T-helper 2 cell (primary cell): ENCODE measurements around the gene DENND1A.

Experiments used
- DNase-seq, 5 experiments: peaks; one replicate each; pipeline versions ENCODE4 v3.0.0 to v3.0.0-alpha.2; 2012 to 2022

The DENND1A gene

DNA sequence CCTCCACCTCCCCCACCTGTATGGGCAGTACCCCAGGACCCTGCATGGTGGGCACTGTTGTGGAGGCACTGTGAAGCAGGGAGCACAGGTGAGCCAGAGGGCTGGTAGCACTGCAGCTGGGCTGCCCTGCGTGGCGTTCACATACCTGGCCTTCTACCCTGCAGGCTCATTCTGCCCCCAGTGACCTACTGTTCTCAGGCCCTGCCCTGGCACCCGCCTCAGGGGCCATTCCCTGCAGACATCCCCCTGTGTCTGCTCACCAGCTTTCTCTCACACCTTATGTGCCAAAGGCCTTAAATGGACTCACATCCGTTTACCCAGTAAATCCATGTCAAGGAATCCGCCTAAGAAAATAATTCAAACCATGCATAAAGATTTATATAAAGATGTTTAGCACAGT, 377.4 kb downstream of the DENND1A start:
- no peak for DNase-seq

DNA sequence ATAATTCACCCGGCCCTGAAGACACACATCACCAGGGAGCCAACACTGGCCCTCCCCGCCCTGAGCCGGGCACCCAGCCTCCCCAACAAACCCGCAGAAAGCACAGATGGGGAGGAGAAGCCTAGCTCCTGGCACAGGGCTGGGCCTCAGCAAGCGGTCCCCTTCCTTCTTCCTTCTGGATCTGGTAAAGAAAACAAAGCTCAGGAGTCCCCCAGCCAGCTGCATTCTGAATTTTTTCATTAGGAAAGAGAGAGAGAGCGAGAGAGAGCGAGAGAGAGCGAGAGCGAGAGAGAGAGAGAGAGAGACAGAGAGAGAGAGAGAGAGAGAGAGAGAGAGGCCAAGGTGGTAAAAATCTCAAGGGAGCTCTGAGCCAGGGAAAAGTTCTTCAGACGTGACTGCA, 378.2 kb downstream of the DENND1A start:
- DNase-seq = no peak

- no peak for DNase-seq
These were observed 379.1 kb downstream of the DENND1A start for GRCh38 chr9:123550797-123551196.

DNA sequence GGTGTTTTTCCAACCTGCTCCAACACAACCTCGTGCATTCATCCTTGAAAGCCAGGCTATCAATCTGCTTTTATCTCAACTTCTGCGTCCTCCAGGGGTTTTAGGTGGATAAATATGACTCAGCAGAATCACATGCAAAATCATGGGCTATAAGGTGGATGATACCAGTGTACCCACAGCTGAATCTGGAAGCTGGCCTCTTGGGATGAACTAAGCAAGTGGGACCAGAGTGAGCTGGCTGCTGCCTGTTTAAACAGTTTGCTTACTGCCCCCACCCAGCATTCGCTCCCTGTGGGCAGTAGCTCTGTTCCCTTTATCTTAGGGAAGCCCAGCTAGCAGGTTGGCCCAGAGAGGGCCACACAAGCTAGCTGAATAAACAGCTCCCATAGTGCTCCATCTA, 379.9 kb downstream of the DENND1A start:
- DNase-seq = no peak

DNA sequence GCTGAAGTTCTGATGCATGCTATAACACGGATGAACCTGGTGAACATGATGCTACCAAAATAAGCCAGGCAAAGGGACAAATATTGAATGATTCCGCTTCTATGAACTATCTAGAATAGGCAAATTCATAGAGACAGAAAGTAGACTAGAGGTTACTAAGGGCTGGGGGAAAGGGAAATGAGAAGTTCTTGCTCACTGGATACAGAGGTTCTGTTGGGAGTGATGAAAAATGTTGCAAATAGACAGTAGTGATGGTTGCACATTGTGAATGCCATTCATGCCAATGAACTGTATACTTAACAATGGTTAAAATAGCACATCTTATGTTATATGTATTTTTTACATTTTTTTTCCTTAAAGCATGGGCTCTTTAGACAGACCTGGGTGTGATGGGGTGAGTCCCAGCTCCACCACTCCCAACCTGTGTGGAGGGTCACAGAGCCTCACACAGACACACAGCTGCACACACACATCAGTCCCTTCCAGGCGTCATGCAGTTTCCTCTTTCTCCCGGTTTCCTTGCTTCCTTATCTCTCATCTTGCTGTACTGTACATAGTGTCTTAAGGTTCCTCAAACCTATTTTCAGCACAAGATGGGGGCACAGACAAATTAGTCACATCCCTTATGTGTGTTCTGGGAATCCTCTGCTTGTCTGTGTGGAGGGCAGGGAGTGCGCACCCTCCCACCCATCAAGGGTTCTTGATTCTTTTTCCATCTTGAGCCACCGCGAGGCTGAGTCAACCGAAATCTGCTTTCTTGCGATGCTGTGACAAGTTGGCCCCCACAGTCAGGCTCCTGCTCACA, 381.0 kb downstream of the DENND1A start:
- DNase-seq = peak in 1 of 5 experiments; percentile 22

- DNase-seq = peak in 1 of 5 experiments; percentile 19
These were observed 385.7 kb downstream of the DENND1A start for GRCh38 chr9:123544007-123544827.

- no peak for DNase-seq
These were observed 386.4 kb downstream of the DENND1A start for GRCh38 chr9:123543492-123543891.

GRCh38 chr9:123542435-123543225, 387.3 kb downstream of the DENND1A start:
- no peak for DNase-seq

GRCh38 chr9:123541411-123541810, 388.5 kb downstream of the DENND1A start:
- no peak for DNase-seq

GRCh38 chr9:123540457-123540856, 389.5 kb downstream of the DENND1A start:
- no peak for DNase-seq

DNA sequence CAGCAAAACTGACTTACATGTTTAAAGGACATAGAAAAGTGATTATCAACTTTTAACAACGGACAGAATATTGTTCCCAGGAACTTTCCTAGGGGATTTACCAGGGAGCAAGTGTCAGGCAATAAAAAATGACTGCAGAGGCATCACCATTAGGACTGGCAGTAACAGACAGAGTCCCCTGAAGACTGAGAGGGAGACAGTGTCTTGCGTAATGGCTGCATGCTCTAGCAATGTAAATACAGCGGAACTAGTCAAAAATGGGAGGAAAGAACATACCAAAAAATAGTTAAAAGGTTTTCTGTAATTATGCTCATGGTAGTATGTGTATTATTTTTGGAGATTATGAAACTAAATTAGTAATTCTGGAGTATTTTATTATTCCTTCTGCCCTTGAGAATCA, 392.1 kb downstream of the DENND1A start:
- DNase-seq = no peak

GRCh38 chr9:123536455-123536868, 393.5 kb downstream of the DENND1A start:
- DNase-seq = peak in 1 of 5 experiments; percentile 36

GRCh38 chr9:123534336-123534735, 395.6 kb downstream of the DENND1A start:
- DNase-seq = no peak

GRCh38 chr9:123530244-123530643, 399.7 kb downstream of the DENND1A start:
- DNase-seq = no peak

DNA sequence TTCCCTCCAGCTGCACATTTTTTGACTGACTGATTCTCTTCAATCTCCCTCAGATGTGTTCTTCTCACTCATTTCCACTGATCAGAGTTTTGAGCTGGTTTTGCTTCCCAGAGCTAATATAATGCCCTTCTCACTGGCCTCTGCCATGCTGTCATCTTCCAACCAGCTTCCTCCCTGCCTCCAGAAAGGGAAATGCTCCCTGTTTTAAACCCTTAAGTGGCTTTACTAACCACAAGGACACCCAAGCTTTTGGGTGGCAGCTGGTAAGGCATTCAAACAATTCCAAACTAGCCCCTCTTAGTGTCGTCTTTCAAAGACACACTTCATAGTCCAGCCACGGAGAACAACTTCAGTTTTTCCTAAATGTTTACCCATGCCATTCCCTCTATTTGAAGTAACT, 401.4 kb downstream of the DENND1A start:
- DNase-seq = no peak

GRCh38 chr9:123527981-123528380, 401.9 kb downstream of the DENND1A start:
- no peak for DNase-seq

DNA sequence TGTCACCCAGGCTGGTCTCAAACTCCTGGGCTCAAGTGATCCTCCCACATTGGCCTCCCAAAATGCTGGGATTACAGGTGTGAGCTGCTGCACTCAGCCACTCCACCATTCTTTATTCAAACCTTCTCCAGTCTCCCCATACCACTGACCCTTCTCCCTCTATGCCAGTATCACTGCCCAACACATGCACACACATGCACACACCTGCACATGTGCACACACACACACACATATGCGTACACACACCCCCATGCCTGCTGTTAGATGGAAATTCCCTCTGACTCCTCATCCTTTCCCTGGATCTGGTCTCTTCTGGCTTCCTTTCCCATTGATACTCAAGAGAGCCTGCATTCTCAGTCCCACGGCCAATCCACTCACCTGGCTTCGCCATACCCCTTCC, 404.0 kb downstream of the DENND1A start:
- DNase-seq = no peak

GRCh38 chr9:123525424-123525823, 404.5 kb downstream of the DENND1A start:
- no peak for DNase-seq

GRCh38 chr9:123524866-123525265, 405.1 kb downstream of the DENND1A start:
- no peak for DNase-seq

DNA sequence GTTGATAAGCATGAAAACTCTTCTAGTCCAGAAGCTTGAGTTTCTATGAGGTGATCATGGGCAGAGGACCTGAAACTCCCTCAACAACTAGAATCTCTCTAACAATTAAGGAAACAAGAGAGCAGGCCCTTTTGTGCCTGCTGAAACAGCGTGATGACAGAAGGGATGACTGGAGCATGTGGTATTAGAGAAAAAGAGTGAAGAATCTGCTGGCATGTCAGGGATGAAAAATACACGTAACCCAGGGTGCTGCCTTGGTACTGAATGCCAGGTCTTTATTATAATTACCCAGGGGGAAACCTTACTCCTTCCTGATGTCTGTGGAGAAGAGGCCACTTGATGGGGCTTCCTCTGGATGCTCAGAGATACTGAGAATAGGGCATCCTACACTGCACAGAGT, 406.1 kb downstream of the DENND1A start:
- no peak for DNase-seq

- DNase-seq = no peak
These were observed 406.9 kb downstream of the DENND1A start for GRCh38 chr9:123523001-123523400.

- no peak for DNase-seq
These were observed 407.7 kb downstream of the DENND1A start for GRCh38 chr9:123522251-123522650.

DNA sequence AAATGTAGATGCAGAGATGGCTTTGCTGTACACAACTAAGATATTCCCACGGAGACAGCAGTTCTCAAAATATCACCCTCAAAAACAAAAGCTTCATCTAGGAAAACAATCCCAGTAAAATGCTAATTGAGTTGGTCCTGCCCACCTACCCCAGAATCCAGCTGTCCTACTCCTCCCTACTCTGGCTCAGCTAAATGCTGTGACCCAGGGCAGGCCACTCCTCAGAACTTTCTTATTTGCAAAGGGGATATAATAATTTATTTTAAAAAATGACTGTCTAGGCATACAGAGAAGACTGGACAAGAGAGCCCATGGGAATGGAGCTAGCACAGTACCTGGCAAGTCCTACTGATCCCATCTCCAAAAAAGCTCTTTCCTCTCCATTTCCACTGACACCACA, 411.6 kb downstream of the DENND1A start:
- DNase-seq = no peak
